H9 (cell line): ENCODE measurements around the gene PRPF38B. TPM values are rescaled to one million over a fixed set of nuclear protein-coding genes. Genes with fewer than 3 reads are reported as not detected.

ENCODE experiments used
- DNase-seq: peaks from one replicate; pipeline ENCODE4 v3.0.0-alpha.2; 2017
- H2AFZ ChIP-seq: one replicate; pipeline ENCODE4 v1.6.1; 2013; ENCODE audit warnings: mild to moderate bottlenecking, low read length, control low read depth, moderate library complexity
- H2AK5ac ChIP-seq: 2 replicates; pipeline ENCODE4 v1.6.1; 2013; ENCODE audit warnings: low read length, control low read depth, mixed read lengths; ENCODE audit not compliant: insufficient read length
- H2BK120ac ChIP-seq: one replicate; pipeline ENCODE4 v1.6.1; 2013; ENCODE audit warnings: low read depth, mild to moderate bottlenecking, low read length, control low read depth, inconsistent platforms; ENCODE audit not compliant: poor library complexity, severe bottlenecking
- H2BK12ac ChIP-seq: 2 replicates; pipeline ENCODE4 v1.6.1; 2013; ENCODE audit warnings: low read length, control low read depth, mixed read lengths, low read depth; ENCODE audit not compliant: insufficient read length
- H2BK15ac ChIP-seq: 2 replicates; pipeline ENCODE4 v1.6.1; 2013; ENCODE audit warnings: low read depth, low read length, control low read depth
- H2BK20ac ChIP-seq: one replicate; pipeline ENCODE4 v1.6.1; 2013; ENCODE audit warnings: low read depth, mild to moderate bottlenecking, low read length, control low read depth, inconsistent platforms; ENCODE audit not compliant: poor library complexity, severe bottlenecking
- H2BK5ac ChIP-seq: 2 replicates; pipeline ENCODE4 v1.6.1; 2013; ENCODE audit warnings: low read length, control low read depth, mixed read lengths; ENCODE audit not compliant: insufficient read length
- H3K14ac ChIP-seq: 2 replicates; pipeline ENCODE4 v1.6.1; 2013; ENCODE audit warnings: low read length, control low read depth; ENCODE audit not compliant: insufficient read depth
- H3K18ac ChIP-seq: 2 replicates; pipeline ENCODE4 v1.6.1; 2013; ENCODE audit warnings: low read depth, mild to moderate bottlenecking, mixed read lengths, low read length, control low read depth; ENCODE audit not compliant: insufficient read length
- H3K23ac ChIP-seq: 2 replicates; pipeline ENCODE4 v1.6.1; 2013; ENCODE audit warnings: low read length, control low read depth, mixed read lengths, low read depth; ENCODE audit not compliant: insufficient read length
- H3K23me2 ChIP-seq: 2 replicates; pipeline ENCODE4 v1.6.1; 2013; ENCODE audit warnings: low read depth, mild to moderate bottlenecking, mixed read lengths, low read length, control low read depth; ENCODE audit not compliant: insufficient read length, poor library complexity, severe bottlenecking
- H3K27ac ChIP-seq: 2 replicates; pipeline ENCODE4 v1.5.1; 2013; ENCODE audit warnings: low read length, control low read depth, mixed read lengths, low read depth; ENCODE audit not compliant: insufficient read length
- H3K27me3 ChIP-seq: 2 replicates; pipeline ENCODE4 v1.6.1; 2013; ENCODE audit warnings: low read length, control low read depth, inconsistent platforms; ENCODE audit not compliant: insufficient read depth
- H3K4ac ChIP-seq: 2 replicates; pipeline ENCODE4 v1.6.1; 2013; ENCODE audit warnings: low read depth, mild to moderate bottlenecking, control low read depth, inconsistent platforms, low read length, moderate library complexity
- H3K4me1 ChIP-seq: 2 replicates; pipeline ENCODE4 v1.6.1; 2013; ENCODE audit warnings: low read length, control low read depth, inconsistent platforms; ENCODE audit not compliant: insufficient read depth
- H3K4me2 ChIP-seq: 2 replicates; pipeline ENCODE4 v1.6.1; 2013; ENCODE audit warnings: low read length, control low read depth, mixed read lengths; ENCODE audit not compliant: insufficient read length, insufficient read depth
- H3K56ac ChIP-seq: 2 replicates; pipeline ENCODE4 v1.6.1; 2013; ENCODE audit warnings: low read depth, mild to moderate bottlenecking, mixed read lengths, low read length, control low read depth; ENCODE audit not compliant: insufficient read length
- H3K79me1 ChIP-seq: 2 replicates; pipeline ENCODE4 v1.6.1; 2013; ENCODE audit warnings: low read depth, mild to moderate bottlenecking, moderate library complexity, low read length, control low read depth, inconsistent platforms; ENCODE audit not compliant: insufficient read depth, poor library complexity, severe bottlenecking
- H3K79me2 ChIP-seq: 2 replicates; pipeline ENCODE4 v1.6.1; 2013; ENCODE audit warnings: low read length, control low read depth, inconsistent platforms; ENCODE audit not compliant: insufficient read depth
- H3K9ac ChIP-seq: 2 replicates; pipeline ENCODE4 v1.6.1; 2013; ENCODE audit warnings: low read length, control low read depth, mixed read lengths; ENCODE audit not compliant: insufficient read length; ENCODE audit errors: extremely low read depth
- H3K9me3 ChIP-seq: one replicate; pipeline ENCODE4 v1.6.1; 2013; ENCODE audit warnings: low read depth, low read length, inconsistent platforms; ENCODE audit not compliant: control insufficient read depth
- H3T11ph ChIP-seq: one replicate; pipeline ENCODE4 v1.6.1; 2013; ENCODE audit warnings: mild to moderate bottlenecking, low read length, control low read depth, inconsistent platforms
- H4K20me1 ChIP-seq: one replicate; pipeline ENCODE4 v1.6.1; 2013; ENCODE audit not compliant: control insufficient read depth, insufficient read length, insufficient read depth
- H4K5ac ChIP-seq: 2 replicates; pipeline ENCODE4 v1.6.1; 2013; ENCODE audit warnings: low read depth, mild to moderate bottlenecking, mixed read lengths, low read length, control low read depth; ENCODE audit not compliant: insufficient read length
- H4K8ac ChIP-seq: replicated peaks from 2 replicates; pipeline ENCODE4 v1.6.1; 2013; ENCODE audit warnings: low read length, control low read depth, mixed read lengths, low read depth; ENCODE audit not compliant: insufficient read length
- H4K91ac ChIP-seq: 2 replicates; pipeline ENCODE4 v1.6.1; 2013; ENCODE audit warnings: low read depth, mild to moderate bottlenecking, moderate library complexity, mixed read lengths, low read length, control low read depth; ENCODE audit not compliant: insufficient read length
- H3K27ac Mint-ChIP-seq, 3 experiments: 2 replicates in 2 of 3; 3 replicates in 1 of 3; pipeline ENCODE4 v1.8.0; 2020 to 2021; ENCODE audit warnings: mixed read lengths in 3 of 3, mild to moderate bottlenecking in 1 of 3, moderate library complexity in 1 of 3
- H3K27me3 Mint-ChIP-seq: 2 replicates; pipeline ENCODE4 v1.8.0; 2021; ENCODE audit warnings: low read depth, mild to moderate bottlenecking, moderate library complexity, mixed read lengths
- H3K36me3 Mint-ChIP-seq, 3 experiments: 2 replicates in 2 of 3; 3 replicates in 1 of 3; pipeline ENCODE4 v1.8.0; 2020 to 2021; ENCODE audit warnings: low read depth in 3 of 3, mixed read lengths in 3 of 3; ENCODE audit not compliant: insufficient read depth in 1 of 3
- H3K4me1 Mint-ChIP-seq, 2 experiments: 2 replicates each; pipeline ENCODE4 v1.8.0; 2020; ENCODE audit warnings: mixed read lengths in 2 of 2
- H3K4me3 Mint-ChIP-seq, 2 experiments: 2 replicates in 1 of 2; 3 replicates in 1 of 2; pipeline ENCODE4 v1.8.0; 2020 to 2021; ENCODE audit warnings: mild to moderate bottlenecking in 2 of 2, mixed read lengths in 2 of 2, moderate library complexity in 1 of 2
- H3K9me3 Mint-ChIP-seq, 2 experiments: 2 replicates in 1 of 2; 3 replicates in 1 of 2; pipeline ENCODE4 v1.8.0; 2020; ENCODE audit warnings: mild to moderate bottlenecking in 2 of 2, mixed read lengths in 2 of 2, moderate library complexity in 1 of 2
- total RNA-seq: library from RNA; stranded (reverse); gene quantifications from 2 replicates; pipeline ENCODE4 v1.2.1, GENCODE V29; 2021
- TF ChIP-seq, protein P1 (sequence below): fragments of 200-600 bp; sonication (generic); conservative IDR thresholded peaks from 3 replicates; pipeline ENCODE4 v1.8.0; 2021; ENCODE audit warnings: antibody characterized with exemption, mild to moderate bottlenecking

Gene PRPF38B
- total RNA-seq, 1 experiment from 2014 or later, result 60.0 TPM

DNA sequence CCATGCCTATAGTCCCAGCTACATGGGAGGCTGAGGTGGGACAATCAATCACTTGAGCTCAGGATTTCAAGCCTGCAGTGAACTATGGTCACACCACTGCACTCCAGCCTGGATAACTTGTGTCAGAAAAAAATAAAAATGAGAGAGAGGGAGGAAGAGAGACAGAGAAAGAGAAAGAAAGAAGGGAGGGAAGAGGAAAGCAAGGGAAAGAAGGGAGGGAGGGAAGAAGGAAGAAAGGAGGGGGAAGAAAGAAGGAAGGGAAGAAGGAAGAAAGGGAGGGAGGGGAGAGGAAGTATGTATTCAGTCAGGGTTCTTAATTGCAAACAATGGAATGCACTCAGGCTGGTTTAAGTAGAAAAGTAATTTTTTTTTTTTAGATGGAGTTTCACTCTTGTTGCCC lies 23.3 kb upstream of the PRPF38B start:
- H3K4me1 Mint-ChIP-seq, result no peaks in the 10 kb centered on the region
- Histone ChIP-seq H4K5ac (no peak overlapping the region), H4K8ac (no peak overlapping the region), H2BK5ac (no peak overlapping the region), H3K79me1 (no peaks in the 10 kb centered on the region), H3K4ac (no peak overlapping the region), H3K9me3 (no peaks in the 10 kb centered on the region), H2BK120ac (no peak overlapping the region), H3T11ph (no peak overlapping the region), H2AFZ (no peak overlapping the region), H3K18ac (no peak overlapping the region), H3K27ac (no peak overlapping the region), H3K79me2 (no peaks in the 10 kb centered on the region), H3K27me3 (no peaks in the 10 kb centered on the region), H3K23ac (no peak overlapping the region), H2BK12ac (no peak overlapping the region), H3K56ac (no peak overlapping the region), H4K91ac (no peak overlapping the region), H3K4me1 (no peaks in the 10 kb centered on the region), H2BK20ac (no peak overlapping the region), H3K4me2 (no peak overlapping the region), H3K14ac (no peak overlapping the region), H2BK15ac (no peak overlapping the region), H3K9ac (no peak overlapping the region), H2AK5ac (no peak overlapping the region), H4K20me1 (no peaks in the 10 kb centered on the region), H3K23me2 (no peaks in the 10 kb centered on the region)
- DNase-seq, result no peak
- TF ChIP-seq, protein P1, sequence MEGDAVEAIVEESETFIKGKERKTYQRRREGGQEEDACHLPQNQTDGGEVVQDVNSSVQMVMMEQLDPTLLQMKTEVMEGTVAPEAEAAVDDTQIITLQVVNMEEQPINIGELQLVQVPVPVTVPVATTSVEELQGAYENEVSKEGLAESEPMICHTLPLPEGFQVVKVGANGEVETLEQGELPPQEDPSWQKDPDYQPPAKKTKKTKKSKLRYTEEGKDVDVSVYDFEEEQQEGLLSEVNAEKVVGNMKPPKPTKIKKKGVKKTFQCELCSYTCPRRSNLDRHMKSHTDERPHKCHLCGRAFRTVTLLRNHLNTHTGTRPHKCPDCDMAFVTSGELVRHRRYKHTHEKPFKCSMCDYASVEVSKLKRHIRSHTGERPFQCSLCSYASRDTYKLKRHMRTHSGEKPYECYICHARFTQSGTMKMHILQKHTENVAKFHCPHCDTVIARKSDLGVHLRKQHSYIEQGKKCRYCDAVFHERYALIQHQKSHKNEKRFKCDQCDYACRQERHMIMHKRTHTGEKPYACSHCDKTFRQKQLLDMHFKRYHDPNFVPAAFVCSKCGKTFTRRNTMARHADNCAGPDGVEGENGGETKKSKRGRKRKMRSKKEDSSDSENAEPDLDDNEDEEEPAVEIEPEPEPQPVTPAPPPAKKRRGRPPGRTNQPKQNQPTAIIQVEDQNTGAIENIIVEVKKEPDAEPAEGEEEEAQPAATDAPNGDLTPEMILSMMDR, result no peak
- H3K4me3 Mint-ChIP-seq, result no peak overlapping the region
- peaks cover 0 to 2% of the 10 kb centered on the region in 2 experiments; a peak in 2 of 5 replicates for H3K9me3 Mint-ChIP-seq
- no peak overlapping the region for H3K27ac Mint-ChIP-seq
- peaks cover 0 to 4% (median 3%) of the 10 kb centered on the region in 3 experiments; a peak in 2 of 7 replicates for H3K36me3 Mint-ChIP-seq
- no peaks in the 10 kb centered on the region; the same call in 1 of the 2 replicates for H3K27me3 Mint-ChIP-seq
